Measurements from ENCODE around the gene LSS. TPM values are rescaled to one million over a fixed set of nuclear protein-coding genes. Genes with fewer than 3 reads are reported as not detected.
"Not testable (repeated sequence)": the region's sequence is repeated elsewhere in the genome, so short reads cannot be mapped to it uniquely, and the experiment has no call there.

Gene LSS
- total RNA-seq, 1 experiment from 2014 or later: 40.3 TPM

GRCh38 chr21:46142582-46143473 is 85.7 kb downstream of the LSS start:
- Histone ChIP-seq H3K9me3 (ENCODE audit: low read length) (no peaks in the 10 kb centered on the region), H3K27ac (ENCODE audit: low read length) (no peak overlapping the region), H3K36me3 (ENCODE audit: insufficient read depth, low read length) (no peaks in the 10 kb centered on the region), H3K4me1 (ENCODE audit: low read length) (peaks cover 10% of the 10 kb centered on the region), H3K27me3 (ENCODE audit: low read length) (no peaks in the 10 kb centered on the region), H3K9me2 (replicated peaks; ENCODE audit: insufficient read depth, low read length) (no peaks in the 10 kb centered on the region), H4K20me1 (ENCODE audit: insufficient read depth, low read depth, low read length) (no peaks in the 10 kb centered on the region), H3K4me2 (ENCODE audit: low read depth, low read length, poor library complexity, severe bottlenecking) (peak overlapping the region; percentile 93), H3K79me2 (ENCODE audit: low read length) (no peaks in the 10 kb centered on the region), H3K9ac (ENCODE audit: low read length) (no peak overlapping the region), H3K4me3 (ENCODE audit: low read length) (no peak overlapping the region), H2AFZ (ENCODE audit: low read length) (no peak overlapping the region)
- DNase-seq: no peak

- H3K4me2 ChIP-seq (ENCODE audit: low read depth, low read length, poor library complexity, severe bottlenecking): no peak overlapping the region
- no peaks in the 10 kb centered on the region for H4K20me1 ChIP-seq (ENCODE audit: insufficient read depth, low read depth, low read length)
- peaks cover 10% of the 10 kb centered on the region for H3K4me1 ChIP-seq (ENCODE audit: low read length)
- H3K27ac ChIP-seq (ENCODE audit: low read length): no peak overlapping the region
- no peak for DNase-seq
- no peaks in the 10 kb centered on the region for H3K36me3 ChIP-seq (ENCODE audit: insufficient read depth, low read length)
- no peak overlapping the region for H3K4me3 ChIP-seq (ENCODE audit: low read length)
- H3K9ac ChIP-seq (ENCODE audit: low read length): no peak overlapping the region
- no peaks in the 10 kb centered on the region for H3K27me3 ChIP-seq (ENCODE audit: low read length)
- H3K79me2 ChIP-seq (ENCODE audit: low read length): no peaks in the 10 kb centered on the region
- H2AFZ ChIP-seq (ENCODE audit: low read length): no peak overlapping the region
- no peaks in the 10 kb centered on the region for H3K9me3 ChIP-seq (ENCODE audit: low read length)
- no peaks in the 10 kb centered on the region for H3K9me2 ChIP-seq (replicated peaks; ENCODE audit: insufficient read depth, low read length)
Observed at GRCh38 chr21:46141767-46142581, 86.6 kb downstream of the LSS start.

DNA sequence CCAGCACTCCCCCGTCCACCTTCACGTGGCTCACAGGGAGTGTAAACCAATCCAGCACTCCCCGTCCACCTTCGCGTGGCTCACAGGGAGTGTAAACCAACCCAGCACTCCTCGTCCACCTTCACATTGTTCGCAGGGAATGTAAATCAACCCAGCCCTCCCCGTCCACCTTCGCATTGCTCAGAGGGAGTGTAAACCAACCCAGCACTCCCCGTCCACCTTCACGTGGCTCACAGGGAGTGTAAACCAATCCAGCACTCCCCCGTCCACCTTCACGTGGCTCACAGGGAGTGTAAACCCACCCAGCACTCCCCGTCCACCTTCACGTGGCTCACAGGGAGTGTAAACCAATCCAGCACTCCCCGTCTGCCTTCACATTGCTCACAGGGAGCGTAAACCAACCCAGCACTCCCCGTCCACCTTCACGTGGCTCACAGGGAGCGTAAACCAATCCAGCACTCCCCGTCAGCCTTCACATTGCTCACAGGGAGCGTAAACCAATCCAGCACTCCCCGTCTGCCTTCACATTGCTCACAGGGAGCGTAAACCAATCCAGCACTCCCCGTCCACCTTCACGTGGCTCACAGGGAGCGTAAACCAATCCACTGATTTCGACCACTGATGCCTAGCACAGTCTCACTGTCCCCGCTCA is 88.1 kb downstream of the LSS start:
- DNase-seq; H3K4me2 ChIP-seq (ENCODE audit: low read depth, low read length, poor library complexity, severe bottlenecking); H2AFZ ChIP-seq (ENCODE audit: low read length); H3K4me1 ChIP-seq (ENCODE audit: low read length); H3K4me3 ChIP-seq (ENCODE audit: low read length); H3K9me3 ChIP-seq (ENCODE audit: low read length); H4K20me1 ChIP-seq (ENCODE audit: insufficient read depth, low read depth, low read length); H3K36me3 ChIP-seq (ENCODE audit: insufficient read depth, low read length); H3K9ac ChIP-seq (ENCODE audit: low read length); H3K27ac ChIP-seq (ENCODE audit: low read length); H3K9me2 ChIP-seq (replicated peaks; ENCODE audit: insufficient read depth, low read length); H3K27me3 ChIP-seq (ENCODE audit: low read length); H3K79me2 ChIP-seq (ENCODE audit: low read length): not testable (repeated sequence)

GRCh38 chr21:46139686-46140085 is 88.9 kb downstream of the LSS start:
- Histone ChIP-seq H3K9me3 (ENCODE audit: low read length) (no peaks in the 10 kb centered on the region), H3K27ac (ENCODE audit: low read length) (no peak overlapping the region), H3K4me3 (ENCODE audit: low read length) (no peak overlapping the region), H3K36me3 (ENCODE audit: insufficient read depth, low read length) (no peaks in the 10 kb centered on the region), H2AFZ (ENCODE audit: low read length) (no peak overlapping the region), H3K9ac (ENCODE audit: low read length) (no peak overlapping the region), H3K4me1 (ENCODE audit: low read length) (peaks cover 6% of the 10 kb centered on the region), H3K4me2 (ENCODE audit: low read depth, low read length, poor library complexity, severe bottlenecking) (no peak overlapping the region), H3K27me3 (ENCODE audit: low read length) (no peaks in the 10 kb centered on the region), H3K79me2 (ENCODE audit: low read length) (no peaks in the 10 kb centered on the region), H3K9me2 (replicated peaks; ENCODE audit: insufficient read depth, low read length) (no peaks in the 10 kb centered on the region), H4K20me1 (ENCODE audit: insufficient read depth, low read depth, low read length) (no peaks in the 10 kb centered on the region)
- DNase-seq: no peak

DNA sequence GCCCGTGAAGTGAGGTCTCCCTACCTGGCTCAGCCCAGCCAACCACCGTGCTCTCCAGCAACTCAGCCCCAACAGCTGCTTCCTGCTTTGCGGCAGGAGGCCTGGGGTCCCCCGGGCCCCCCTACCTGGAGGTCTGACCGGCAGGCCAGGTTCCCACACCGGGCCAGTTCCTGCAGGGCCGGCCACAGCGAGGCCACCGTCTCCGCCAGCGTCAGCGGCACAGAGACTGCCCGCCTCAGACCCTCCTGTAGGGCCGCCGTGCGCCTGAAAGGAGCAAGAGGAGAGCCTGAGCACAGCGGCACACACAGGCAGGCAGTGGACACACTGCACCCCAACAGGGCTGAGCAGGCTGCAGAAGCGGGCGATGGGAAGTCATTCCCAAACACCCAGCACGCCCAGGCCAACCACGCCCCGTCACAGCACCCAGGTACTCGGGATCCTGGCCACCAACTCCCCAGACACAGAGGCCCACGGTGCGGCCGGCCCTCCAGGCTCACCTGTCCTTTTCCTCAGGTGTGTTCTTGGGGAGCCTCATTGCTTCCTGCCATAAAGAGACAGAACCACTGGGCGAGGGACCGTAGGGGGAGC is 90.1 kb downstream of the LSS start:
- Histone ChIP-seq H3K4me1 (ENCODE audit: low read length) (no peaks in the 10 kb centered on the region), H3K27ac (ENCODE audit: low read length) (no peak overlapping the region), H3K9ac (ENCODE audit: low read length) (no peak overlapping the region), H3K36me3 (ENCODE audit: insufficient read depth, low read length) (no peaks in the 10 kb centered on the region), H3K4me3 (ENCODE audit: low read length) (no peak overlapping the region), H3K9me2 (replicated peaks; ENCODE audit: insufficient read depth, low read length) (no peaks in the 10 kb centered on the region), H4K20me1 (ENCODE audit: insufficient read depth, low read depth, low read length) (no peaks in the 10 kb centered on the region), H3K9me3 (ENCODE audit: low read length) (no peaks in the 10 kb centered on the region), H3K27me3 (ENCODE audit: low read length) (no peaks in the 10 kb centered on the region), H3K79me2 (ENCODE audit: low read length) (no peaks in the 10 kb centered on the region), H2AFZ (ENCODE audit: low read length) (no peak overlapping the region), H3K4me2 (ENCODE audit: low read depth, low read length, poor library complexity, severe bottlenecking) (no peak overlapping the region)
- DNase-seq: no peak

Other genes starting within 250 kb of the LSS start
- gene COL6A1, start 247.0 kb downstream of the LSS start, total RNA-seq (2014; rRNA removed; shearing (Covaris generic); ENCODE audit: low replicate concordance): not detected in 2 replicates
- gene COL6A2, start 130.7 kb downstream of the LSS start, total RNA-seq (2014; rRNA removed; shearing (Covaris generic); ENCODE audit: low replicate concordance): not detected in 2 replicates
- 0.14 TPM in 1 of 2 replicates, not detected in the other for gene FTCD, start 73.2 kb downstream of the LSS start, total RNA-seq (2014; rRNA removed; shearing (Covaris generic); ENCODE audit: low replicate concordance)
- 16.7 and 21.5 TPM in 2 replicates for gene SPATC1L, start 44.3 kb downstream of the LSS start, total RNA-seq (2014; rRNA removed; shearing (Covaris generic); ENCODE audit: low replicate concordance)
- 60.5 and 139 TPM in 2 replicates for gene MCM3AP, start 56.8 kb upstream of the LSS start, total RNA-seq (2014; rRNA removed; shearing (Covaris generic); ENCODE audit: low replicate concordance)
- gene YBEY, start 57.6 kb upstream of the LSS start, total RNA-seq (2014; rRNA removed; shearing (Covaris generic); ENCODE audit: low replicate concordance): 38.5 and 88.4 TPM in 2 replicates
- 13.9 and 31.5 TPM in 2 replicates for gene C21orf58, start 95.1 kb upstream of the LSS start, total RNA-seq (2014; rRNA removed; shearing (Covaris generic); ENCODE audit: low replicate concordance)
- gene PCNT, start 95.4 kb upstream of the LSS start, total RNA-seq (2014; rRNA removed; shearing (Covaris generic); ENCODE audit: low replicate concordance): 31.5 and 31.7 TPM in 2 replicates
- gene DIP2A, start 230.1 kb upstream of the LSS start, total RNA-seq (2014; rRNA removed; shearing (Covaris generic); ENCODE audit: low replicate concordance): 29.4 and 32.4 TPM in 2 replicates